G401.6 (cell line): ENCODE results near the gene KHDRBS1.
A peak's percentile ranks its signal among the peaks of the same experiment; 100 is the strongest.
"Not testable (repeated sequence)": the region's sequence is repeated elsewhere in the genome, so short reads cannot be mapped to it uniquely, and the experiment has no call there.

Source experiments
- FAIRE-seq: peaks from 2 replicates; lab custom pipeline; 2012; peaks lifted over from hg19 to GRCh38; lab: Jason Lieb, UNC

KHDRBS1 gene

DNA sequence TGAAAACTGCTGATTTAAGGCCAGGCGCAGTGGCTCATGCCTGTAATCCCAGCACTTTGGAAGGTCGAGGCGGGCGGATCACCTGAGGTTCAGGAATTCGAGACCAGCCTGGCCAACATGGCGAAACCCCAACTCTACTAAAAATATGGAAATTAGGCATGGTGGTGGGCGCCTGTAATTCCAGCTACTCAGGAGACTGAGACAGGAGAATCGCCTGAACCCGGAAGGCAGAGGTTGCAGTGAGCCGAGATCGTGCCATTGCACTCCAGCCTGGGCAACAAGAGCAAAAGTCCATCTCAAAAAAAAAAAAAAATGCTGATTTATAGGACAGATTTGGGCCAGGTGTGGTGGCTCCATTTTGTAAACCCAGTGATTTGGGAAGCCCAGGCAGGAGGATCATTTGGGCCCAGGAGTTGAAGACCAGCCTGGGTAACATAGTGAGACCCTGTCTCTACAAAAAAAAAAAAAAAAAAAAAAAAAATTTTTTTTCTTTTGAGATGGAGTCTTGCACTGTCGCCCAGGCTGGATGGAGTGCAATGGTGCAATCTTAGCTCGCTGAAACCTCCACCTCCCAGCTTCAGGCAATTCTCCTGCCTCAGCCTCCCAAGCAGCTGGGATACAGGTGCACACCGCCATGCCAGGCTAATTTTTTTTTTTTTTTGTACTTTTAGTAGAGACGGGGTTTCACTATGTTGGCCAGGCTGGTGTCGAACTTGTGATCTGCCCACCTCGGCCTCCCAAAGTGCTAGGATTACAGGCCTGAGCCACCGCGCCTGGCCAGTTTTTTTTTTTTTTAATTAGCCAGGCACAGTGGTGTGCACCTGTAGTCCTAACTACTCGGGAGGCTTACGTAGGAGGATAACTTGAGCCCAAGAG is 52.2 kb downstream of the KHDRBS1 start:
- FAIRE-seq: not testable (repeated sequence)

DNA sequence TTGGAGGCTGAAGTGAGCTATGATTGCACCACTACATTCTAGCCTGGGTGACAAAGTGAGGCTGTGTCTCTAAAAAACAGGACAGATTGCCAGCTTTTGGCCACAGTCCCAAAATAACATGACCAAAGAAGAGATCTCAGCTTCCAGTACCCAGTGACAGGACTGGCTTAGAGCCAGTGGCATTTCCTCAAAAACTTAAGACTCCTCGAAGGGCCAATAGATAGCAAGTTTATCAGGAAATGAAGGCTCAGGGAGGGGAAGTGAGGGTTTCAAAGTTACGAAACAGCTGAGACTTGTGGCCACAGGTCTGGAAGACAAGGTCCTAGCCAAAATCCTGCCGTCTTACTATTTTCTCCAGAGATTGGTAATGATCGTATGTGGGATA is 52.8 kb downstream of the KHDRBS1 start:
- no peak for FAIRE-seq

DNA sequence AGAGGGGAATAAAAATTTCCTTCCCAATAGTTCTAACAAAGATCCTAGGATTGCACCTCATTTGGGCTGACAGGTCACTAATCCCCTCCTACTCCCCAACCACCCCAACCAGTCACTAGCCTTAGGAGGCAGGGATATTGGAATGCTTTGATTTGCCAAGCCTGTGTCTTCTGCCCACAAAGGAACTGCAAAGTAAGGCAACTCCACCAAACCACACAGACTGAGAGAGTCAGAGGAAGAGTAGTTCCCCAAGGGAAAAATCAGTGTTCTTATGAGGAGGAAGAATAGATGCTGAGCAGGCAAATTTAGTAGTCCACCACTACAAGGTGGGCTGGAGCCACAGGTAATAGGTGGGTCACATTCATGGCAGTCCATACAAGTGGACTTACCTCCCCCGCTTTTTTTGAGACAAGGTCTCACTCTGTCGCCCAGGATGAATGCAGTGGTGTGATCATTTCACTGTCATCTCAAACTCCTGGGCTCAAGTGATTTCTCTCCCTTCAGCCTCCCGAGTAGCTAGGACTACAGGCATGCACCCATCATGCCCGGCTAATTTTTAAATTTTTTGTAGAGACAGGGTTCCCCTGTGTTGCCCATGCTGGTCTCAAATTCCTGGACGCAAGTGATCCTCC is 55.4 kb downstream of the KHDRBS1 start:
- no peak for FAIRE-seq

DNA sequence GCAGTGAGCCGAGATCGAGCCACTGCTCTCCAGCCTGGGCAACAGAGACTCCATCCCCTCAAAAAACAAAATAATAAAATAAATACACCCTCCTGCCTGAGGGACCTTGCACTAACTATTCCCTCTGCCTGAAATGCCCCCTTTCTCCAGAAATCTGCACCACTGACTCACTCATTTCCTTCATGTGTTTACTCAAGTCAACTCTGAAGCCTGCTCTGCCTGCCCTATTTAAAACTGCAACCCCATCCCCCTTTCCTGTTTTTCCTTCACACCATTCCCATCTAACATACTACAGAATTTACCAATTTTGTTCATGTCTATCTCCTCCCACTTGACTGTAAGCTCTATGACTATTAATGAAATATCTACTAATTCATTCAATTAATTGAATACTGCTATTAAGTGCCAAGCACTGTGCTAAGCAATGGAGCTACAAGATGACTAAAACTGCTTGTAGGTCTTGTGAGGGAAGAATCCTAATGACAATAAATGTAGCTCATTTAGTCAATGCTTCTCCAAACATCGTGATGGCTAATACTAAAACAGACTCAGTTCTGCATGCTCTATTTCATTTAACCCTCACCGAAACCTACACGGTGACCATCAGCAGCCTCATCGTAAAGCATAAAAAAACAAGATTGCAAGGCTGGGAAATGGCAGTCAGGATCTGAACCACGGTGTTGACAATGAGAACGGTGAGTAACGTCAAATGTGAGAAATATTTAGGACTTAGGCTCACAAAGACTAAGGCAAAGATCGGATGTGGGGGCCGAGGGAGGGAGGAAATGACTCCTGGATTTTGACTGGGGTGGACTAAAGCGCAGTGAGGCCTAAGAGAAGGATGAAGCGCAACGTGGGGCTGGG is 58.3 kb downstream of the KHDRBS1 start:
- no peak for FAIRE-seq

DNA sequence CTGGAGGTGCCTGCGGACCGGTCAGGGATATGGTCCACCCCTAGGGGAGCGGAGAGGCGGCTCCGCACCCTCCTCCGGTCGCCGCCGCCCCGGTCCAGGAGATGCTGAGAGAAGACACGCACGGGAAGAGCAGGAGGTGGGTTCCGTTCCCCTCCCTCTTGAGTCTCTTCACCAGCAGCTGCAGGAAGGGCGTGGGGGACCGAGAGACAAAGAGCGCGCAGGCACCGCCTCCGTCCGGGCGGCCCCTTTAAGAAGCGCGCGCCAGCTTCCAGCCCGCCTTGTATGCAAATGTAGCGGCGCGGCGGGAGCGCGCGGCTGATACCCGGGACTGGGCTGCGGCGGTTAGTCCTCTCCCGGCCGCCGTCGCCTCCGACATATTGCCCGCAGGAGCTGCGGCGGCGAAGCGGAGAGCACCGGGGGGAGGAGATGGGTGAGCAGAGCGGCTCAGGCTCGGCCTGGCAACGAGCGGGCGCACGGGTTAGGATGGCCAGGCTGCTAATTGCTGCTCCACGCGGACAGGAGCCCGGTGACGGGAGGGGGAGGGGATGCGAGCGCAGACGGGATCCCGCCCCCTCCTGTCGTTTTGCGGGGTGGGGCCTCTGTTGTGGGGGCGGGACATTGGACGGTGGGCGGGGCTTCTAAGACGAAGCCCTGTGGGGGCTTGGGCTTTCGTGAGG is 59.1 kb downstream of the KHDRBS1 start, which contains the start of gene TMEM39B:
TMEM39B (plus strand) TSS at position 318 of the 677 bp plus-strand sequence; CDS start at position 427, 109 bp downstream.
- peak; percentile 71 for FAIRE-seq

DNA sequence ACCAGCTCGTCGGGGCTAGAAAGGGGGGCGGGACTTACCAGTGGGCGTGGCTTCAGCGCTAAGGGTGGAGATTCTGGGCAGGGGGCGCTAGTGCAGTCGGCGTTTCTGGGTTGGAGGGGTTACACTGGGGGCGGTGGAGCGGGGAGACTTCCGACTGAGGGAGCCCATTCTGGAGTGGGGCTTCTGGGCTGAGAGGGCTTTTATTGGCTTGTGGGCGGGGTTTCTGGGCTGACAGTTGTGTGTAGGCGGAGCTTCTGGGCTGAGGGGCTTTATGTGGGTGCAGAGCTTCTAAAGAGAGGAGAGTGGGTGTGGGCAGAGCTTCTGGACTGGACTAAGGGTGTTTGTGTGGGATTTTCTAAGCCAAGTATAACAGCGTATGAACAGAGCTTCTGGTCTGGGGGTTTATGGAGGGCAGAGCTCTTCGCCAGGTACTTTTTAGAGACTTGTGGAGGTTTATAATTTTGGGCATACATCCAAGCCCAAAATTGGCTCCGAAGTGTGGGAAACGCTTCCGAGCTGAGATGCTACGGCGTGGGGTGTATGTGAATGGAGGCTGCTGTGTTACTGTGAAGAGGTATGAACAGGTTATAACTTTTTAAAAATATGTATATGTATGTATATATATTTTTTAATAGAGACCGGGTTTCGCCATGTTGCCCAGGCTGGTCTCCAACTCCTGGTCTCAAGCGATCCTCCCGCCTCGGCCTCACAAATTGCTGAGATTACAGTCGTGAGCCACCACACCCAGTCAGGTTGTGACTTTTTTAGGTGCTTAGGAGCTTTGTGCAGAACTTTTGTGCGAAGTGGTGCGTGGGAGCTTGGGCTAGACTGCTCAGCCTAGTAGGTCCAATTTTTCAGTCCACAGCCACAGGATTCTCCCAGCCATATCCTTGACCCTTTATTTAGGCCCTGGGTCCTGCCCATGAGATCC is 59.9 kb downstream of the KHDRBS1 start:
- FAIRE-seq: no peak

DNA sequence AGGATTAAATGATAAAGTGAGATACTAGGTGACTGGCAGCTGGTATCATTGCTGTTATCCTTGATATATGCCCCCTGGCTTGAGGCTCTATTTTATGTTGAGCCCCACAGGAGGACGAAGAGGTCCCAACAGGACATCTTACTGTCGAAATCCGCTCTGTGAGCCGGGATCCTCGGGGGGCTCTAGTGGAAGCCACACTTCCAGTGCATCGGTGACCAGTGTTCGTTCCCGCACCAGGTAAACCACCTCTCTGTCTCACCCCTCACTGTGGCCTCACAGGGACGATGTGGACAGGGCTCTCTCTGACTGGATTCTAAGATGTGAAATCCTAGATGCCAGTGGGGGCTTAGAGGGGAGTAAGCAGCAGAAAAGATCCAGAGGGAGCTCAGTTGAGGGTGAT is 61.2 kb downstream of the KHDRBS1 start:
- no peak for FAIRE-seq

DNA sequence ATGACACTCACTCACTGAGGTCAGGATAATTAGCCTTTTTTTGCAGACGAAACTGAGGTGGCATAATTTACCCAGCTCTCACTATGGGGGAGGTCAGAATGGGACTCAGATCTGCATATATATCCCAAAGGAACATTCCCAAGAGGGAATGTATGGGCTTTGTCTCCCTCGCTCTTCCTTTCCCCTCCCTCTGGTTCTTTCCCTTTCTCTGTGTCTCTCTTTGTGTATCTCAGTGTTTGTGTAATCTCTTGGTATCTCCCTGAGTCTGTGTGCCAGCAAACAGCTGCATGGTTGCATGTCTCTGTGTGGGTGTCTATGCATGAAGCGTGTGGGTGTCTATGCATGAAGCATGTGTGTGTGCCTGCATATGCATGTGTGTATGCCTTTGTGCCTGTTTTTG is 63.8 kb downstream of the KHDRBS1 start:
- no peak for FAIRE-seq

DNA sequence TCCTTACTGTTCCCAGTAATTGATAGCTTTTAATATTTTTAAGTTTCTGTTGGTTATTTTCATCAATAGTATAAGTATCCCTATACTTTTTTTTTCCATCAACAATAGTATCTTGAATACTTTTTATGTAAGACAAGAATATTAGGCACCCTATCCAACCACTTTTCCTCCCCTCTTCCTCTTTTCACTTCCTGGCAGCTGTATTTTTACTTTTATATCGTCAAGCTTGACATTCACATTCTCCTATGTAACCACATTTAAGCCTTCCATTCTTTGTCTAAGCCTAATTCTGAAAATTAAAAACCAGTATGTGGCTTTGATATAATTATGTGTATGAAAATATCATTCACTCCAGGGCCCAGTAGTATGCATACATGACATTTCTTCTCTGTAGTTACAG is 68.4 kb downstream of the KHDRBS1 start:
- no peak for FAIRE-seq

DNA sequence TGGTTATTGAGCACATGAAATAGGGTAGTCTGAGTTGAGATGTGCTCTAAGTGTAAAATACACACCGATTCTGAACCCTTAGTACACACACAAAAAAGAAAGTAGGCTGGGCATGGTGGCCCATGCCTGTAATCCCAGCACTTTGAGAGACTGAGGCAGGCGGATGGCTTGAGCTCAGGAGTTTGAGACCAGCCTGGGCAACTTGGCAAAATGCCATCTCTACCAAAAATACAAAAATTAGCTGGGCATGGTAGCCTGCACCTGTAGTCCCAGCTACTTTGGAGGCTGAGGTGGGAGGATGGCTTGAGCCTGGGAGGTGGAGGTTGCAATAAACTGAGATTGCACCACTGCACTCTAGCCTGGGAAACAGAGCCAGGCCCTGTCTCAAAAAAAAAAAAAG is 72.7 kb downstream of the KHDRBS1 start:
- not testable (repeated sequence) for FAIRE-seq

DNA sequence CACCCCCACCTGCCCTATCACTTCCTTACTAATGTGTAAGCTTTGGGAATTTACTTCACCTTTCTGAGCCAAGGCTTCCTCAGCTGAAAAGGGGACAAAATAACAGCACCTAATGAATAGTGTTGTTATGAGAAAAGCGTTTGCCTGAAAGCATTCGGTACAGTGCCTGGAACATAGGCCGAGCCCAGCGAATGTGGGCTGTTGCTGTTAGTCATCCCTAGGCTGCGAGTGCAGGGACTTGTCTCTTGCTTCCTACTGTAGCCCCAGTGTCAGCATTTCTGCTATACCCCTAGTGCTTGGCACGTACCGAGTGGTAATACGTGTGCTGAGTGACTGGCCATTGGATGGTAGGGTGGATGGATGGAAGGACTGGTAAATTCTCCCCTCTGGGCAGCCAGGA is 77.5 kb downstream of the KHDRBS1 start:
- FAIRE-seq: no peak

DNA sequence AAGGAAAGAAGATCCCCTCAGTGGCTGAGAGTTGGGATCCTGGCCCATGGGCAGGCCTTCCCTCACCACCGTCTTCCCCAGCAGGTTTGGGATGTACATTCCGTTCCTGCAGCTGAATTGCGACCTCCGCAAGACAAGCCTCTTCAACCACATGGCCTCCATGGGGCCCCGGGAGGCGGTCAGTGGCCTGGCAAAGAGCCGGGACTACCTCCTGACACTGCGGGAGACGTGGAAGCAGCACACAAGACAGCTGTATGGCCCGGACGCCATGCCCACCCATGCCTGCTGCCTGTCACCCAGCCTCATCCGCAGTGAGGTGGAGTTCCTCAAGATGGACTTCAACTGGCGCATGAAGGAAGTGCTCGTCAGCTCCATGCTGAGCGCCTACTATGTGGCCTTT is 77.9 kb downstream of the KHDRBS1 start:
- FAIRE-seq: no peak
